SKM-1 (cell line): ENCODE measurements around the gene RAP1GAP2.
"Not testable (repeated sequence)": the region's sequence is repeated elsewhere in the genome, so short reads cannot be mapped to it uniquely, and the experiment has no call there.

ENCODE experiments used
- DNase-seq: peaks from one replicate; lab custom pipeline; 2025; ENCODE audit not compliant: unreplicated experiment; lab: John Stamatoyannopoulos, UW

Gene RAP1GAP2

GRCh38 chr17:3015890-3016289 lies 219.7 kb downstream of the RAP1GAP2 start:
- no peak for DNase-seq

GRCh38 chr17:3017936-3018335 lies 221.7 kb downstream of the RAP1GAP2 start:
- no peak for DNase-seq

GRCh38 chr17:3019761-3020160 lies 223.5 kb downstream of the RAP1GAP2 start:
- no peak for DNase-seq

GRCh38 chr17:3020381-3020780 lies 224.1 kb downstream of the RAP1GAP2 start:
- no peak for DNase-seq

- DNase-seq = no peak
These were observed 226.0 kb downstream of the RAP1GAP2 start for GRCh38 chr17:3022197-3022596.

- no peak for DNase-seq
These were observed 228.1 kb downstream of the RAP1GAP2 start for GRCh38 chr17:3024346-3024745.

GRCh38 chr17:3025421-3026124 lies 229.3 kb downstream of the RAP1GAP2 start:
- DNase-seq = no peak

GRCh38 chr17:3026125-3026855 lies 230.1 kb downstream of the RAP1GAP2 start:
- DNase-seq = no peak

GRCh38 chr17:3026856-3027751 lies 230.9 kb downstream of the RAP1GAP2 start:
- DNase-seq = no peak

- DNase-seq = no peak
These were observed 231.7 kb downstream of the RAP1GAP2 start for GRCh38 chr17:3027786-3028532.

GRCh38 chr17:3029213-3029913 lies 233.1 kb downstream of the RAP1GAP2 start:
- no peak for DNase-seq

- no peak for DNase-seq
These were observed 233.9 kb downstream of the RAP1GAP2 start for GRCh38 chr17:3030096-3030495.

GRCh38 chr17:3030852-3031470 lies 234.7 kb downstream of the RAP1GAP2 start:
- DNase-seq = not testable (repeated sequence)

- no peak for DNase-seq
These were observed 236.3 kb downstream of the RAP1GAP2 start for GRCh38 chr17:3032258-3033247.

GRCh38 chr17:3033248-3033640 lies 237.0 kb downstream of the RAP1GAP2 start:
- no peak for DNase-seq

- no peak for DNase-seq
These were observed 237.7 kb downstream of the RAP1GAP2 start for GRCh38 chr17:3033741-3034577.

- DNase-seq = no peak
These were observed 238.3 kb downstream of the RAP1GAP2 start for GRCh38 chr17:3034578-3034920.
